CD4-positive, alpha-beta T cell (primary cell): Measurements from ENCODE around the gene CNGA1. TPM values are rescaled to one million over a fixed set of nuclear protein-coding genes. Genes with fewer than 3 reads are reported as not detected.

ENCODE experiments used
- ATAC-seq: fragments of 200-7000 bp; cut with Tn5 transposase; one replicate; pipeline ENCODE4 v1.10.0; 2022; ENCODE audit warnings: mild to moderate bottlenecking; ENCODE audit not compliant: poor library complexity
- CTCF ChIA-PET: fragments of 350-600 bp; sonication (Branson Sonifier 250); formaldehyde crosslinking; loops from one replicate; lab custom pipeline; 2021; ENCODE audit warnings: antibody characterized with exemption, inconsistent platforms; lab: Charles Lee
- POLR2A ChIA-PET: fragments of 350-600 bp; sonication (Branson Sonifier 250); formaldehyde crosslinking; loops from one replicate; lab custom pipeline; 2021; ENCODE audit warnings: antibody characterized with exemption, inconsistent platforms; lab: Charles Lee
- DNase-seq, 14 experiments: peaks; one replicate each; pipeline ENCODE4 v3.0.0-alpha.2; 2013 to 2020; ENCODE audit warnings: mixed read lengths in 2 of 14
- H3K27ac ChIP-seq, 2 donors: one replicate each; pipeline versions ENCODE4 v1.5.1 to v1.7.0; 2013; ENCODE audit warnings: low read length in 2 of 2, low read depth in 1 of 2, mild to moderate bottlenecking in 1 of 2
- H3K27me3 ChIP-seq, 2 experiments: 1 replicate in 1 of 2; 2 replicates in 1 of 2; pipeline versions ENCODE4 v1.6.1 to v1.7.0; 2013; ENCODE audit warnings: low read length in 2 of 2, control low read depth in 1 of 2, mild to moderate bottlenecking in 1 of 2, moderate library complexity in 1 of 2; ENCODE audit not compliant: insufficient read depth in 2 of 2, control insufficient read depth in 1 of 2
- H3K36me3 ChIP-seq: one replicate; pipeline ENCODE4 v1.6.1; 2013; ENCODE audit warnings: low read length, control low read depth; ENCODE audit not compliant: insufficient read depth
- H3K4me1 ChIP-seq: one replicate; pipeline ENCODE4 v1.6.1; 2013; ENCODE audit warnings: low read length, control low read depth; ENCODE audit not compliant: insufficient read depth
- H3K4me3 ChIP-seq: one replicate; pipeline ENCODE4 v1.5.1; 2013; ENCODE audit warnings: mild to moderate bottlenecking, low read length, moderate library complexity
- H3K9me3 ChIP-seq, 2 experiments: 1 replicate in 1 of 2; 2 replicates in 1 of 2; pipeline versions ENCODE4 v1.6.1 to v1.7.0; 2013; ENCODE audit warnings: low read length in 2 of 2, mild to moderate bottlenecking in 2 of 2, control low read depth in 1 of 2, moderate library complexity in 1 of 2; ENCODE audit not compliant: control insufficient read depth in 1 of 2, insufficient read depth in 1 of 2
- H3K27ac Mint-ChIP-seq: one replicate; pipeline ENCODE4 v1.8.0; 2020; ENCODE audit warnings: mixed read lengths
- H3K27me3 Mint-ChIP-seq: one replicate; pipeline ENCODE4 v1.8.0; 2021; ENCODE audit warnings: mixed read lengths
- H3K36me3 Mint-ChIP-seq: one replicate; pipeline ENCODE4 v1.8.0; 2021; ENCODE audit warnings: low read depth, mixed read lengths
- H3K4me1 Mint-ChIP-seq: one replicate; pipeline ENCODE4 v1.8.0; 2021; ENCODE audit warnings: low read depth, mixed read lengths
- H3K4me3 Mint-ChIP-seq: one replicate; pipeline ENCODE4 v1.8.0; 2020; ENCODE audit warnings: mild to moderate bottlenecking, mixed read lengths
- H3K9me3 Mint-ChIP-seq: one replicate; pipeline ENCODE4 v1.8.0; 2020; ENCODE audit warnings: mixed read lengths
- intact Hi-C, 2 experiments: fragments of 100-400 bp; cut with DNase I in 1 of 2; cut with micrococcal nuclease in 1 of 2; formaldehyde crosslinking; loops; one replicate each; pipeline versions ENCODE4 v1.15.1 to v1.9.0; 2023 to 2025; cut with DNase I, micrococcal nuclease
- total RNA-seq, 174 experiments: library from RNA in 2 of 174; stranded (reverse) in 2 of 174; gene quantifications; one replicate each; pipeline ENCODE4 v1.2.3 and lab custom pipeline; 2021 to 2026
- TF ChIP-seq, protein P1 (sequence below): fragments of 200-600 bp; IDR thresholded peaks from one replicate; pipeline ENCODE4 v1.8.0; 2022; ENCODE audit warnings: antibody characterized with exemption, mild to moderate bottlenecking

The CNGA1 gene
- total RNA-seq, 2 experiments from 2014 or later: not detected

DNA sequence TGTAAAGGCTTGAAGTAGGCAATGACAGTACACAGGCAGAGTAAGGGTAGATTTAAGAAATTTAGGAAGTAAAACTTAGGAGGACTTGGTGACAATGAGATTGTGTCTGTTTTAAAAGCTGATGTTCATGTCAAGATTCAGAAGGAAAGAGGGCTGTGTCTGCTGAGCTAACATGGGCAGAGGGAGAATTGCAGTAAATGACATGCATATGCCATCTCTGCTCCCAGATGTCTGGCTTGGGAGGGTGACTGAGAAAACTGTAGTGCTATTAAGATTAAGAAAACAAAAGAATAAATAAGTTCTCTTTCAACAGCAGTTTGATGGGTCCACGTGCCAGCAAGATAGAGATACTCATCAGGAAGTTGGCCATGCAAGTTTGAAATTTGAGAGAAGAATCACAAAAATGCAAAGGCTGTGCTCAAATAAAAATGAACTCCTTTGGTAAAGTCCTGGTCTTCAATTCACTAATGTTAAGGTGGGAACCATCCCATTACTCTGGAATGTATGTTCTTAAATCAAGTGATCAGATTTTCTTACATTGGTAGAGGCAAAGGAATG, 109.3 kb downstream of the CNGA1 start:
- no peak for ATAC-seq
- ChIA-PET POLR2A (no interaction called here), CTCF (no interaction called here)
- no peak overlapping the region for H3K4me3 ChIP-seq
- H3K27me3 Mint-ChIP-seq: no peaks in the 10 kb centered on the region
- no peak overlapping the region for H3K27ac ChIP-seq
- H3K9me3 ChIP-seq: no peaks in the 10 kb centered on the region
- H3K27me3 ChIP-seq: no peaks in the 10 kb centered on the region
- intact Hi-C loops: no loop called here
- no peak overlapping the region for H3K27ac Mint-ChIP-seq
- no peaks in the 10 kb centered on the region for H3K4me1 ChIP-seq
- H3K4me3 Mint-ChIP-seq: no peak overlapping the region
- peaks cover 48% of the 10 kb centered on the region for H3K36me3 ChIP-seq
- no peak for DNase-seq
- H3K4me1 Mint-ChIP-seq: peaks cover 41% of the 10 kb centered on the region
- H3K9me3 Mint-ChIP-seq: no peaks in the 10 kb centered on the region
- TF ChIP-seq, protein P1, sequence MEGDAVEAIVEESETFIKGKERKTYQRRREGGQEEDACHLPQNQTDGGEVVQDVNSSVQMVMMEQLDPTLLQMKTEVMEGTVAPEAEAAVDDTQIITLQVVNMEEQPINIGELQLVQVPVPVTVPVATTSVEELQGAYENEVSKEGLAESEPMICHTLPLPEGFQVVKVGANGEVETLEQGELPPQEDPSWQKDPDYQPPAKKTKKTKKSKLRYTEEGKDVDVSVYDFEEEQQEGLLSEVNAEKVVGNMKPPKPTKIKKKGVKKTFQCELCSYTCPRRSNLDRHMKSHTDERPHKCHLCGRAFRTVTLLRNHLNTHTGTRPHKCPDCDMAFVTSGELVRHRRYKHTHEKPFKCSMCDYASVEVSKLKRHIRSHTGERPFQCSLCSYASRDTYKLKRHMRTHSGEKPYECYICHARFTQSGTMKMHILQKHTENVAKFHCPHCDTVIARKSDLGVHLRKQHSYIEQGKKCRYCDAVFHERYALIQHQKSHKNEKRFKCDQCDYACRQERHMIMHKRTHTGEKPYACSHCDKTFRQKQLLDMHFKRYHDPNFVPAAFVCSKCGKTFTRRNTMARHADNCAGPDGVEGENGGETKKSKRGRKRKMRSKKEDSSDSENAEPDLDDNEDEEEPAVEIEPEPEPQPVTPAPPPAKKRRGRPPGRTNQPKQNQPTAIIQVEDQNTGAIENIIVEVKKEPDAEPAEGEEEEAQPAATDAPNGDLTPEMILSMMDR: no peak
- H3K36me3 Mint-ChIP-seq: peaks cover 64% of the 10 kb centered on the region

DNA sequence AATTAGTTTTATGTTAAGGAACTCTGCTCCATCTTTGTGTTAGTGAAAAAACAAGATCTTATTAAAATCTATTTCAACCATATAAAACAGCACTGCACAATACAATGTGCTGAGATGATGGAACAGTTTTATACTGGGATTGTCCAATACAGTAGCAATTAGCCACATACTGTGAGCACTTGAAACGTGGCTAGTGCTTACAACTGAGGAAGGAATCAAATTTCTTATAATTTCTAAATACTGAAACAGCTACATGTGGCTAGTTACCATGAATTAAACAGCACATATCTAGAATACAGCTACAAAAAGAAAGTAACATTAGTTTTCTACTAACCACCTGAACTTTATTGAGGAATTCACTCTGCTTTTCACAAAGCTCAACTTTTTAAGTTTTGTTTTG, 116.8 kb downstream of the CNGA1 start:
- intact Hi-C loops: no loop called here
- peaks cover 84% of the 10 kb centered on the region for H3K36me3 Mint-ChIP-seq
- no peaks in the 10 kb centered on the region for H3K27me3 Mint-ChIP-seq
- TF ChIP-seq, protein P1: no peak
- H3K9me3 ChIP-seq: no peaks in the 10 kb centered on the region
- H3K27ac ChIP-seq: no peak overlapping the region
- H3K36me3 ChIP-seq: peaks cover 56% of the 10 kb centered on the region
- H3K27ac Mint-ChIP-seq: no peak overlapping the region
- H3K4me3 ChIP-seq: no peak overlapping the region
- H3K9me3 Mint-ChIP-seq: no peaks in the 10 kb centered on the region
- DNase-seq (no peak), ATAC-seq (no peak)
- POLR2A ChIA-PET: interaction anchor here (0.6 to 0.7 kb wide), 2 partner anchors 15 to 164 kb away, joined by 3 read pairs; partner anchors contain the start of gene NFXL1
- no peaks in the 10 kb centered on the region for H3K4me1 ChIP-seq
- no peaks in the 10 kb centered on the region for H3K4me1 Mint-ChIP-seq
- H3K4me3 Mint-ChIP-seq: no peak overlapping the region
- H3K27me3 ChIP-seq: no peaks in the 10 kb centered on the region
- CTCF ChIA-PET: no interaction called here

DNA sequence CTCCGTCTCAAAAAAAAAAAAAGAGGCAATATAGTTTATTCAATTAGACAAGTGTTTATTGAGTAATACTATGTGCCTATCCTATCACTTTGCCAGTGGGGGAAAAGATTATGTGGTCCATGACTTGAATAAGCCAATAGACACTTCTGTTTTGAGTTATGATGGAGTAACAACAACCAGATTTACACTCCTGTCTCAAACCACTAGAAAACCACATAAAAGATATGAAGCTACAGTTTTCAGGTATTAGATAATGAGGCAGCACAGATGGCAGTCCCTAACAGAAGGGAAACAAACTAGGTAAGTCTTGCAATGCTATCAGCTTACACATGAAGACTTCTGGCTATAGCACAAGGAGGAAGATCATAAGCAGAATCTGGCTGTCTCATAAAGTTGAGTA, 124.6 kb downstream of the CNGA1 start:
- ChIA-PET POLR2A (interaction anchor here (1.2 kb wide), 1 partner anchor 22 kb away, joined by 5 read pairs; the partner anchor contains the start of gene NFXL1), CTCF (interaction anchor here (1.4 kb wide), 1 partner anchor 12 kb away, joined by 6 read pairs; no protein-coding TSS in a partner anchor)
- peak in 1 of 14 experiments; percentile 1 for DNase-seq
- Histone ChIP-seq H3K4me1 (no peaks in the 10 kb centered on the region), H3K4me3 (no peak overlapping the region), H3K27me3 (no peaks in the 10 kb centered on the region), H3K27ac (no peak overlapping the region), H3K36me3 (peaks cover 54% of the 10 kb centered on the region), H3K9me3 (no peaks in the 10 kb centered on the region)
- no peaks in the 10 kb centered on the region for H3K9me3 Mint-ChIP-seq
- TF ChIP-seq, protein P1: no peak
- no peak overlapping the region for H3K27ac Mint-ChIP-seq
- peak; percentile 46 for ATAC-seq
- peaks cover 92% of the 10 kb centered on the region for H3K36me3 Mint-ChIP-seq
- intact Hi-C loops: no loop called here
- peaks cover 14% of the 10 kb centered on the region for H3K4me1 Mint-ChIP-seq
- no peak overlapping the region for H3K4me3 Mint-ChIP-seq
- no peaks in the 10 kb centered on the region for H3K27me3 Mint-ChIP-seq

Other genes starting within 250 kb of the CNGA1 start
- under 1 TPM in 1 of 2 experiments, not detected in 1; 0.14 TPM for gene CORIN, start 178.6 kb downstream of the CNGA1 start, total RNA-seq
- gene NFXL1, start 102.1 kb downstream of the CNGA1 start, total RNA-seq: 1 to 10 TPM; 9.0 to 9.9 TPM
- under 1 TPM; 0.45 to 0.85 TPM for gene NIPAL1, start 91 bp upstream of the CNGA1 start, total RNA-seq
- gene TXK, start 117.6 kb upstream of the CNGA1 start, total RNA-seq: 10 to 100 TPM; 67.0 to 69.9 TPM